HK-2 (cell line): ENCODE data around the gene GALNT17.

Source experiments
- DNase-seq: peaks from one replicate; pipeline ENCODE4 v3.0.0-alpha.2; 2018; ENCODE audit not compliant: unreplicated experiment

Gene GALNT17

DNA sequence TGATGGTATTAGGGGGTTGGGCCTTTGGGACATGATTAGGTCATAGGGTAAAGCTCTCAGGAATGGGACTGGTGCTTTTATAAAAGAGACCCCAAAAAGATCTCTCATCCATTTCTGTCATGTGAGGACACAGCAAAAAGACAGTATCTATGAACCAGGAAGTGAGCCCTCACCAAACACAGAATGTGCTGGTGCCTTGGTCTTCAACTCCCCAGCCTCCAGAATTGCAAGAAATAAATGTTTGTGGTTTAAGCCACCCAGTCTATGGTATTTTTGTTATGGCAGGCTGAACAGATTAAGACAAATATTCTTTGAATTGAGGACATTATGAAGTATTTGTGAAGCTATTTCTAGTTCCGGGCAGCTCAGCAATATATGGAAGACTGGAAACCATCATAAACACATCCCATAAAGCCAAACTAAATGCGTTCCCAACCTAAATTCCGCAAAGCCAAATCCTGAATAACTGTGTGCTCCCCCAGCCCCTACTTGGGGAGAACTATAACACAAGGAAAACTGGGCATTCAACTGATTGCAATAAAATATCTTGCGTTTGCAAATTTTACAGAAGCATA, 153.7 kb downstream of the GALNT17 start:
- no peak for DNase-seq

DNA sequence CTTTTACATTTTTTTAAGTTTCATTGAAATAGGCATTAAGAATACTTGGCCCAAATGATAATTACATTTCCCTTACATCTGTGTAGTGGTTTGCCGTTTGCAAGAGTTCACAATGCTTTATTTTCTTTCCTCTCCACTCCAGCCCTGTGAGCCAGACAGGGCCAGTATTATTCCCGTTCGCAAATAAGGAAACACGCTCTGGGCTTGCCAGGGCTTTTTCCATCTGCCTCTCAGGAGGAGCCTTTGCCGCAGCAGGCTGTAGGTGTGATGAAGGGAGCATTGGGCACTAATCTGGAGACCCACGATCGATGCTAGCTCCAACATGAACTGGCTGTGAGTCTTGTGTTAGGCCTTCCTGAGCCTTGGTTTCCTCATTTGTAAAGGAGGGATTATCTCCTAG, 154.4 kb downstream of the GALNT17 start:
- no peak for DNase-seq

DNA sequence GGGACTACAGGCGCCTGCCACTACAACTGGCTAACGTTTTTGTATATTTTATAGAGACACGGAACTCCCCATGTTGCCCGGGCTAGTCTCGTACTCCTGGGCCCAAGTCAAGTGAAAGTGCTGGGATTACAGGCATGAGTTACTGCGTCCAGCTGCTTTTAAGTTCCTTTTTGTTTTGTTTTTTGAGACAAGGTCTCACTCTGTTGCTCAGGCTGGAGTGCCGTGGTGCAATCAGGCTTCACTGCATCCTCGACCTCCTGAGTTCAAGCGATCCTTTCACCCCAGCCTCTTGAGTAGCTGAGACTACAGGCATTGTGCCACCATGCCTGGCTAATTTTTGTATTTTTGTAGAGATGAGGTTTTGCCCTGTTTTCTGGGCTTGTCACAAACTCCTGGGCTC, 155.0 kb downstream of the GALNT17 start:
- no peak for DNase-seq

DNA sequence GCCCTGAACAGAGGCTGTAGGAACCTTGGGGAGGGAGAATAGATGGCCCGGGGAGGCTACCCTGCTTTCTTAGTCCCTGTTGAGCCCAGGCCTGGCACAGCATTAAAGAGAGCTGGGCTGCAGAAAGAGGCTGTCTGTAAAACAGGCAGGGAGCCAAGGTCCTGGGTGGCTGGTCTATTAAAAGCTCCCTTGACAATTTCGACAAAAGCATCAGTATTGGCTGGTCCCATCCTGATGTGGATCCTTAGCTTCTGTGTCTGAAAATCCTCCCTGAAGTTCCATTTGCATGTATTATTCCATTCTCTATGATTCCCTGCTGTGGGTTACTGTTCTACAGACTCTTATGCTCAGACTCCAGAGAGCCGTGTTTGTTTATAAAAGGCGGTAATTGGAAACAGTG, 158.5 kb downstream of the GALNT17 start:
- no peak for DNase-seq

DNA sequence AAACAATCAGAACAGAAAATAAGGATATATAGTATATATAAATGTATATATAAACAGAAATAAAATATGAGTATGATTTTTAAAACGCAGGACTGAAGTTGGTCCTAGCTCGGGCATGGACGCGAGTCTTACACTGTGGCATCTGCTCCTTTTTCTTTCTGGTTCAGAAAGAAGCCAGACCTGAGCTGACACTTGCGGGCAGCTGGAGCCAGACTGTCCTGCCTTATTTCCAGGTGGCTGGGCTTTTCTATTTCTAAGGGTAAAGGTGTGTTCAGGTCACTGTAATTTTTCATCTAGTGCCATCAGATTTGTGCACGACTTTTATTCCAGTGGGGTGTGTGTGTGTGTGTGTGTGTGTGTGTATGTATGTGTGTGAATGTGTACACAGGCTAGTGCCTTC, 166.4 kb downstream of the GALNT17 start:
- DNase-seq = no peak

DNA sequence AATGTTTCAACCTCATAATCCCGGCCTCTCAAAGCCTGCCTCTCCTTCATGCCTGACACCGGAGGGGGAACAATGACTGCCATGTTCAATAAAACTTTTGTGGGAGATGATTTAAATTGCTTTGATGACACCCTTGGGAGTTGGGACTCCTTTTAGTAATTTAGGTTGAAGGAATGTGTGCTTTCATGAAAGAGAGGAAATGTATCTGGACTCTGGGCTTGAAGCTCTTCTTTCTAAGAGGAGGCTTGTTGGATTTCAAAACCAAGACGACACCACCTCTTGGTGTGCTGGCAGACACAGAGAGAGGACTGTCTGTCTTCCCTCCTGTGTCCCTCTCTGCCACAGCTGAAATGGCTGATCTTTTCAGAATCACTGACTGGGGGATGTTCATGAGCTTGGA, 168.1 kb downstream of the GALNT17 start:
- DNase-seq = no peak

DNA sequence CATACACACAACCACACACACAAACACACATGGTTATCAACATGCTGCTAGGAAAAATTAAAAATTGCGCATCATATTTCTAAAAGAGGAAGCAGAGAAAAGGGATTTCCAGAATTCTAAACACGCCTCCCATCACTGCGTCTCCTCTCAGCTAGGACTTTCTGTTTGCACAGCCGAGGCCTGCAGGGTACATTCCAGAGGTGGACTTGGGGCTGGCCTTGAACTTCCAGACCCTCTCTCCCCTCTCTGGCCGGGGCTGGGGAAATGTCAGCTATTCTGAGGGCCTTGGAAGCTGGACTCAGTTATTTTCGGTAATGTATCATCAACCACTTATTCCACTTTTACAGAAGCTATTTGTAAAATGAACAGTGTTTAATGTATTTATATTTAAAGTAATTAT, 168.7 kb downstream of the GALNT17 start:
- DNase-seq = no peak

DNA sequence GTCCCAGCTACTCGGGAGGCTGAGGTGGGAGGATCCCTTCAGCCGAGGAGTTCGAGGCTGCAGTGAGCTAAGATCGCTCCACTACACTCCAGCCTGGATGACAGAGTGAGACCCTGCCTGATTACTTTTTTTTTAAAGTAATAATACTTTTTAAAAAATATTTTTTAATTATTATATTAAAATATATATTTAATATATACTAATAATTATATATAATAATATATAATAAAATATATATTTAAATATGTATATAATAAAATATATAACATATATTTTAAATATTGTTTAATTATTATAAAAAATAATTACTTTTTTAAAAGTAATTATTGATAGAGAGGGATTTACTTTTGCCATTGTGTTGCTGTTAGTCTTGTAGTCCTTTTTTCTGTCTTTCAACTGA, 169.2 kb downstream of the GALNT17 start:
- no peak for DNase-seq

DNA sequence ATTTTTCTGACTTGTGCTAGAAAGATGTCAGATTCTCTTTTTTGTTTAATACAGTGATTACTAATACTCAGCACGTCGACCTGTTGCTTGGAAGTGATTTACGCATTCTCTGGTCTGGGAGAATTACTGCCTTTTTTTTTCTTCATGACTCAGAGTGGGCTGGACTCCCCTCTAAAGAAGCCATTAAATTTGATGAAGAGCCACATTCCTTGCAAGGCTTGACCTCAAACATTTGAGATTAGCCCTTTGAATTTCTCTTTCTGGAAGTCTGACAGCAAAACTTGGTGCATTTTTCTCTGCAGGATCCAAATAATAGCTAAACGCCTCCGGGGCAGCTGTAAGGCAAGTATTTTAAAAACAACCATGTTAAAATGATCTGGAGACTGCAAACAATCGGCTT, 171.6 kb downstream of the GALNT17 start:
- DNase-seq = no peak

DNA sequence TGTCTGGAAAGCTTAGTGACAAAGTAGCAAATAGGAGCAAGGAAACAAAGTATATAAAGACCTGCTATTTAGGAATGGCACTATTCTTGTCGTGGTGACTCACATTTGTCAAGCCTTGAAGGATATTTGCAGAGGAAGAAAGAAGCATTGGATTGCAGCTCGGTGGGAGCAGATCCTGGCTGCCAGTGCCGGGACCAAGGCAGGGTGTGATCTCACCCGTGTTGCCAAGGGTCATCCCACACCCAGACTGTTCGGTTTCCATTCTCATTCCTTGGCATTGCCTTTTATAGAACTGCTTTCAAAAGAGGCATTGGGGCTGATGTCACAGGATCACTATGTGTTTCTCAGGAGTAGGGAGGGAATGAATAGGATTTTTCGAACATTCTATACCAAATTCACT, 176.2 kb downstream of the GALNT17 start:
- no peak for DNase-seq

DNA sequence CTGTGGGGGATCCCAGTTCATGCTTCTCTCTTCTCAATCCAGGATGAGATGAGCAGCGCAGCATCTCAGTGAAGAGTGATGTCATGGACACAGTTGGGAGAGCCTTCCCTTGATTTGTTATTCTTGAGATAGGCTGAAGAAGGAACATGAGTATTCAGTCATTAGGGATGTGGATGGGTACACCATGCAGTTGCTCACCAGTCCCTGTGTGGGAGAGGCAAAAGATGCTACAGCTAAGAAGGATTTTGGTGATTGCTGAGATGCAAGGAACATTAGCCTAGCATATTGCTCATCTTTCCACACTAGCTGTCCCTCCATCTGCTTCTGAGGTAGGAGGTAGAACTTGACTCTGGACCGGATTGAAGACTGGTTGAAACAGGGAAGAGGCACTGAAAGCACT, 179.6 kb downstream of the GALNT17 start:
- no peak for DNase-seq

DNA sequence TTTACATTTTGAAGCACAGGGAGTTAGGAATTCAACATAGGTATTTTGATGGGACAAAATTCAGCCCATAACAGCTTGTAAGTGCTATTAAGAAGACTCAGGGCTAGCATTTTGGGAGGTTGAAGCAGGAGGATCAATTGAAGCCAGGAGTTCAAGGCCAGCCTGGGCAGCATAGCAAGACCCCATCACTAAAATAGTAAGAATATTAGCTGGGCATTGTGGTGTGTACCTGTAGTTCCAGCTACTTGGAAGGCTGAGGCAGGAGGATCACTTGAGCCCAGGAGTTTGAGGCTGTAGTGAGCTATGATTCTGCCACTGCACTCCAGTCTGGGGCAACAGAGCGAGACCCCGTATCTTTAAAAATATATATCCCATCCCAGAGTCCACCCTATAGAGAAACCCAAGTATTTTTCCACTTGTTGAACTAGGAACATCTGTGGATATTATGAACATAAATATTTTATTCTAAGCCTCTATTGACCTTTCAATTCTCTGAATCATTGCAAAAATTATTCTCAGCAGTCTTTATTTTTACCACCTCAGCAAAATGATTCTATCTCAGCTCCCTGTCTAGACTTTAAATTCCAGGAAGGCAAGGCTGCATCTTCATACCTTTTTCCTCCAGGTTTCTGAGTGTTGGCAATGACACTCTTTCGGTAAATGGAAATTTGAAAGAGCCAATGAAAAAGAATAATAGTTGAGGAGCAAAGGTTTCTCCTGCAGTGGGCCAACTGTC, 181.0 kb downstream of the GALNT17 start:
- DNase-seq = no peak

DNA sequence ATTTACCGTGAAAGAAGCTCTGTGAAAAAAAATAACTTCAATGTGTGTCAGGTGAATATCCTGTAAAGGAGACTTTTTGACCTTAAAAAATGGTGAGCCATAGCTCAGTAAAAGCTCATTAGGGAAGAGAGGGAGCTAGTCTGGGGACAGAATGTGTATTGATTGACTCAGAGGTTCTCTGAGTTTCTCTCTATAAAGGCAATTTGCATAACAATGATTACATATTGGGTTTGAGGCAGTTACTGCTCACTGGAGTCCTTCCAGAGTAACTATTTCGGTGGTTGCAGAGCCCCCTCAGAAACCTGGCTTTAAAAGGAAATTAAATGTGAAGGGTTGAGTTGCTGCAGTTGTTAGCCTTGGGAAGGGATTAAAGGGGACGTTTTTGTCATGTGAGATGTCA, 181.6 kb downstream of the GALNT17 start:
- DNase-seq = no peak

DNA sequence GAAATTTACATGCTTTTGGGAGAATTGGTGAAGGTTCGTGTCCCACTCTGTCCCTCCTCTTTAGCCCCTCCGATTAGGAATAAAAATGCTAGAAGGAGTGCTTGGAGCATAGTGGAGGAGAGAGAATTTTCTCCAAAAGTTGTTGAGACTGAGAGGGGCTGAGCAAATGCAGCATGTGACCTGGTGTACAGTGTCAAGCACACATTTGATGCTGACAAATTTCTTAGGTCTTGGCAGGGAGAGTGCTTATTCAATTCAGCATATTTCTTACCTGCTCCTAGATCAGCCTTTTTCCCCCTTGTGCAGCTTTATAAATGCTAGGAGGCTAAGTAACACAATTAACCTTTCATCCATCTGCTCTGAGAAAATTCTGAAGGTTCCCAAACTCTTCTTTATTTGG, 189.0 kb downstream of the GALNT17 start:
- DNase-seq = no peak

DNA sequence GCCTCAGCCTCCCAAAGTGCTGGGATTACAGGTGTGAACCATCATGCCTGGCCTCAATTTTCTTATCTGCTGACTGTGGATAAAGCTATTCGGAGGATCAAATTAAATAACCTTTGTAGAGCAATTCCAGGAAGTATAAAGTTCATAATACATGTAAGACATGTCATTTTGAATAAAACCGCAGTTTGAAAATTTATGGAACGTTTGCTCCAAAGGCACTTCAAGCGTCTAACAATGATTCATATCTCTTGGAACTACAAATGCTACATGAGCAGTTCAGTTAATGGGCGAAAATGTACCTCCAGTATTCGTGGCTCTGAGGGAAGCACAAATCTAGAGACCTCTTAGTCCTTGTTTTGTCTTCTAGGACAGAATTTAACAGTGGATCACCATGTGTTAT, 190.3 kb downstream of the GALNT17 start:
- no peak for DNase-seq

DNA sequence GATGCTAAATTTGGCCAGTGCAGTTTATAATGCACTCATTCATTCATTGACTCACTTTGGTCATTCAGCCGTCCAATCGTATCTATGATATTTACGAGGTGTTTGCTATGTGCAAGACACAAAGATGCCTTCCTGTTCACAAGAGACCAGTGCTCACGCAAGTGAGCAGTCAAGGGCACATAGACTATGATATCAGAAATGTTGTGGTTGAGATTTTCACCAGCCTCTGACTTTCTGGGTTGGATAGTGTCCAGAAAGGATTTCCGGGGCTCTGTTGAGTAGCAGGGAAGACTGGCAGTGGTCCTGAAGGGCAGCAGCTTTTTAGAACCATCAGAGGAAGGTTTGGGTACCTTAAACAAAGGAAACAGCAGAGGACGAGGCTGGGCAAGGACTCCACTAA, 191.8 kb downstream of the GALNT17 start:
- DNase-seq = no peak

DNA sequence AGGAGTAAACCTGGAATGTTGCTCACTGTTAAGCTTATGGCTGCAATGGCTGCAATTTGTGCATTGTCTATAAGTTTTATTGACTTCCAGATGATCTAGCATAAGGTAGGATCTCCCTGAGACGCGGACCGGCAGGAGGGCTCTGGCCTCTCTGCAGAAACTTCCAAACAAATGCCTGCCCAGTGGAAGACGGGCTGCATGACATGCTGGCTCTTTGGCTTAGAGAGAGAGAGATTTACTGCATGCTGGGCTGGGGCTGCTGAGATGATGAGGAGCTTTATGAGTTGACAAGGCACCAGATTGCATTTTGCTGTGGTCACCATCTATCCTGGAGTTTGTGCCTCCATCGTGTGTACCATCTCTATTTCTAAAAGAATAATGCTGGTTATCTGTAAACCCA, 193.2 kb downstream of the GALNT17 start:
- DNase-seq = no peak

DNA sequence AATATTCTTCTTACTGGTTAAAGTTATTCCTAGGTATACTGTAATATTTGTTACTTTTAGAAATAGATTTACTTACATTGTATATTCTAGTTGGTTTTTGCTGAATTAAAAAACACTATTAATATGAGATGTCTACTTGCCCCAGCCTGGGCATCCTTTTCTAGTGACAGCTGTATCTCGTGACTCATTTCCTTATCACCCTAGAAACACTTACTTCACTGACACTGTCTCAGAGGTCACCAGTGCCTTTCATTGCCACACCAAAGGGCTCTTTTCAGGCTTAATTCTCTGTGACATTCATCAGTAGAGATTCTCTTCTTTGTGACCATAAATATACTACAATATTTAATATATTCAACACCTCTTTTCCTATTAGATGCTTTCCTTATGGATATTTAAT, 194.7 kb downstream of the GALNT17 start:
- no peak for DNase-seq

DNA sequence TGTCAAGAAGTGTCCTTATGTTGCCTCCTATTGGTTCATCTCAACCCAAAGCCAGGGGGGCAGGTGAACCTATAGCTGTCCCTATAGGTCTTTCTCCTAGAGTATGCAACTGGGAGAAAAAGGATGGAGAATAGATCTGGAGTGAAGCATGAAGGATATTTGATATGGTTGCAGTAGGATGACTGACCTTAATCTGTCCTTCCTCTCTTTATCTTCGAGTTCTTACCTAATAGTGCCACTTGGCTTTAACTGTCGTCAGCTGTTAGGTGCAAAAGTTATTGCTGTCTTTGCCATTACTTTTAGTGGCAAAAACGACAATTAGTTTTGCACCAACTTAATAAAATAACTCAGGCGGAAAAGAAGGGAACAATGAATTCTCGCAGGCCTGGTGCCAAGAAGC, 196.0 kb downstream of the GALNT17 start:
- DNase-seq = no peak

DNA sequence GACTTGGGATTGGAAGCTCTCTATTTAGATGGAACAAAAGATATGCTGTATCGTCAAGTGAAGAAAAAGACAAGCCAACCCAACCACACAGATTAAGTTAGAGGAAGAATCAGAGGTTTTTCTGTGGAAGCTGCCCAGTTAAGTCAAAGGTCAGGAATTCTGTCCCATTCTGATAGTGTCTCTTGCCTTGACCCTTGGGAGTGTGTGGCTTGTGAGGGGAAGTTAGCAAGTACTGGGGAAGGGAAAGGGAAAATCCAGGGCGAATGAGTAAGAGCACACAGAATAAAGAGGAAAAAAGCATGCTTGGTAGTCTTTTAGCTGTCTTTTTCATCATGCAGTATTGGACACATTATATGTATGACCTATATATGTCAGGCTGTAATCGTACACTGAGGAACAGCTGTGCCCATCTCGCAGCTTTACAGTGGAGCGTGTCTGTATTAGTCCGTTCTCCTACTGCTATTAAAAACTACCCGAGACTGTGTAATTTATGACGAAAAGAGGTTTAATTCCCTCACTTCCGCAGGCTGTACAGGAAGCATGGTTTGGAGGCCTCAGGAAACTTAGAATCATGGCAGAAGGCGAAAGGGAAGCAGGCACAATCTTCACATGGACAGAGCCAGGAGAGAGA, 197.2 kb downstream of the GALNT17 start:
- DNase-seq = no peak

DNA sequence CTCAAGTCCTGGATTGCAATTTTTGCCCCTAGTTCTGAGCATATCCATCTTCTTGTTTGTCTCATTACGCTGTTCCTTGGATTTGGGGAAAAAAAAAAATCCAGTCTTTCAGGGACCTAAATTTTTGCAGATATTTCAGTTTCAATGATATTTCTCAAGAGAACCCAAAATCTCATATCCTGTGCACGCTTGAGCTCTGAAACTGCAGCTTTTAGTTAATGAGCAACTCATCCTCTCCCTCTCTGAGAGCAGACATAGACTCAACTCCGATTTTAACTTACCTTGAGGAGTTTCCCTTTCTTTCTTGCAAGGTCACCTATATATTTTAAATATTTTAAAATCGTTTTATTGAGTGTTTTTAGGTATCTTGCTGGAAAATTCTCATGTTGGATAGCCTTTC, 200.3 kb downstream of the GALNT17 start:
- no peak for DNase-seq

DNA sequence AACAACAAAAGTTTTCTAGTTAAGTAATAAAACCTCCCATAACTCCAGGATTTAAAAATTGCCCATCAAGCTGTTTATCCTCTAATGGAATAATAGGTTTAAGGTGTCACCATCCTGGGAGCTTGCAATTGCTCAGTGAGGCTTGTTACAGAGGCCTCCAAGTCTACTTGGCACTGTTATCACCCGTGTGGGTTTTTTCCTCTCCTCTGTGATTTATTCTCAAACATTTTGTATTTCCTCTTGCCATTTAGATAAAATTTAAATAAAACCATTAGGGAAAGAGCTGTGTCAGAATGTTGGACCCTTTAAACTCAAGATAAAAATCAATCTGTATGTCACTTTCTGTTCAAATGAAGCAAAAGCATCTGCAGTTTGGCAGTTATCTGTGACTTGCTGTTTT, 202.6 kb downstream of the GALNT17 start:
- DNase-seq = no peak

DNA sequence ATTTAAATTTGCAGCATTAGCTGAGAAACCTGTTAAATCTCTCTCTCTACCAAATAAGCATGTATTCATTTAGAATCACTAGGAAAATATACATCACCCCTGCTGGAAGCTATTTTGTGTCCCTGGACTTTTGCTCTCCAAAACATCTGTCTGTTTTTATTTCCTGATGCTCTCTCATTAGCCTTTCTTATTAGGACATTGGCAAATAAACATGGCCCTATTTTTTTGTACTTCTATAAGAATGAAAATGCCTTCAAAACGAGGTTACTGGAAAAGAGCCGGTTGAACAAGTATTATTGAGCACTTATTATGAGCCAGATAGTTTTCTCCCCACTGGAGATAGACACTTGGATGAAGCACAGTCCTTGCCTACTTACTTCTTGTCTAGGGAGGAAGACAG, 206.9 kb downstream of the GALNT17 start:
- DNase-seq = no peak

DNA sequence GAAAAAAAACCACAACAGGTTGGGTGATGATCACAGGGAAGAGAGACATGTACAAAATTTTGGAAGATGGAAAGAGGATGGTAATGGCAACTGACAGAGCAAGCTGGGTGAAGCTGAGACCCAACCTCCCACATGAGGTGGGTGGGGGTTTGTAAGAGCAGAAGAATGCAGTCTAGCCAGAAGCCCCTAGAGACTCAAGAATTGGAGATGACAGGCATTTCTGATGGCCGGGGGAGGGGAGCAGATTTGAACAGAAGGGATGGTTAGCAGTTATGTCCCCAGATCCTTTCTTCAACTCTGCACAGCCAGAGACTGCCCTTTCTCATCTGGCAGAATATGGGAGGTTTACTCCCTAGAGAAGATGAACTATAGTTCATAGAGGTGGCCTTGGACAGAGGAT, 208.0 kb downstream of the GALNT17 start:
- DNase-seq = no peak
